Measurements from ENCODE around the gene CLBA1.

The CLBA1 gene

DNA sequence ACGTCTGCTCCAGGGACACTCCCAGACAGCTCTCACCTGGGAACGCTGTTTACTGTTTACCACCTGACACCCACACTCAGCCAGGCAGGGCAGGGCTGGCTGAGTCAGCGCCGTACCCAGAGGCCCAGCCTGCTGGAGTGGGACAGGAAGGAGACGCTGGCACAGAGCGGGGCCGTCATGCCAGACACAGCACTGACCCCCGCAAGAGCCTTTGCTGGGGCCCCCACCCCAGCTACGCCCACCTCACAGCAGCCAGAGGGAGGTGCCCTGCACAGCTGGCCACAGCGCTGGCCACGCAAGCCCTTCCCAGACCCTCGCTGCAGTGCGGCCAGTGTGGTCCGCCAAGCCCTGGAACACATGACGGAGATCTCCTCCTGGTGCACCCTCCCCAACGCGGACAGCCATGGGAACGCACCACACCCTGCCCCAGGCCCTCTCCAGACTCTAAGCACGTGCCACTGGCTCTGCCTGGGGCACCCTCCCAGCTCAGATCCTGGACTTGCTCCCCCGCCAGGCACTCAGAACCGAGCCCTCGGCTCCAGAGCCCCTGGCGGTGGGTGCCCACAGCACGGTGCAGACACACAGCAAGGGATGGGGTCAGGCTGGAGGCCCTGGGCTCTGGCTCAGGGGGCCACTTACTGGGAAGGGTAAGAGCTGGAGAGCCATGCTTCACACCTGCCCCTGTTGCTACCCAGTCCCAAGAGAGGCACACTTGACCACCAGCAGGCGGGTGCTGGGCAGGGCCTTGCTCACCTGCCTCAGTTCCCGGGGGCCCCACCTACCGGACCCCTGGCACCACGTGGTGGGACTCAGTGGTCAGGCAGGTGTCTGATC is 13.1 kb upstream of the CLBA1 start:
- Histone ChIP-seq H2AFZ (ENCODE audit: low read length) (no peak overlapping the region), H3K4me1 (ENCODE audit: insufficient read depth, low read length, poor library complexity, severe bottlenecking) (no peaks in the 10 kb centered on the region), H3K4me2 (ENCODE audit: low read depth, low read length, poor library complexity, severe bottlenecking) (no peak overlapping the region)

DNA sequence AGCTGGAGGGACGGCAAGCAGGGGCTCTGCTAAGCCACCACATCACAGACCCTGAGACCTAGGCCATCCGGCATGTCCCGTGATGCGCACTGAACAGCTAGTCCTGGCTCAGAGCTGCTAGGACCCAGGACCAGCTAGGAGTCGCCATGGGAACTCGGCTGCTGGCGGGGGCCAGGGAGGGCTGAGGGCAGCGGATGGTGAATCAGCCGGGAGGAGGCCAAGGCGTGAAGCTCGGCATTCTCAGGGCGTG is 12.5 kb upstream of the CLBA1 start:
- Histone ChIP-seq H3K4me3 (ENCODE audit: low read length, poor library complexity, severe bottlenecking) (no peak overlapping the region), H3K27me3 (ENCODE audit: insufficient read depth, low read length, poor library complexity, severe bottlenecking) (no peaks in the 10 kb centered on the region), H3K4me1 (ENCODE audit: insufficient read depth, low read length, poor library complexity, severe bottlenecking) (no peaks in the 10 kb centered on the region), H4K20me1 (ENCODE audit: insufficient read depth, low read length, poor library complexity, severe bottlenecking) (no peaks in the 10 kb centered on the region), H3K9me3 (ENCODE audit: insufficient read depth, low read depth, low read length) (no peaks in the 10 kb centered on the region), H3K36me3 (ENCODE audit: insufficient read depth, low read length) (no peaks in the 10 kb centered on the region), H3K9me2 (replicated peaks; ENCODE audit: low read depth, low read length) (no peaks in the 10 kb centered on the region), H3K4me2 (ENCODE audit: low read depth, low read length, poor library complexity, severe bottlenecking) (no peak overlapping the region), H3K79me2 (ENCODE audit: insufficient read depth, low read length) (no peaks in the 10 kb centered on the region), H3F3A (ENCODE audit: low read depth) (no peaks in the 10 kb centered on the region), H3K9ac (ENCODE audit: low read depth, low read length, poor library complexity, severe bottlenecking) (no peak overlapping the region), H2AFZ (ENCODE audit: low read length) (no peak overlapping the region)
- TF ChIP-seq, protein P1, sequence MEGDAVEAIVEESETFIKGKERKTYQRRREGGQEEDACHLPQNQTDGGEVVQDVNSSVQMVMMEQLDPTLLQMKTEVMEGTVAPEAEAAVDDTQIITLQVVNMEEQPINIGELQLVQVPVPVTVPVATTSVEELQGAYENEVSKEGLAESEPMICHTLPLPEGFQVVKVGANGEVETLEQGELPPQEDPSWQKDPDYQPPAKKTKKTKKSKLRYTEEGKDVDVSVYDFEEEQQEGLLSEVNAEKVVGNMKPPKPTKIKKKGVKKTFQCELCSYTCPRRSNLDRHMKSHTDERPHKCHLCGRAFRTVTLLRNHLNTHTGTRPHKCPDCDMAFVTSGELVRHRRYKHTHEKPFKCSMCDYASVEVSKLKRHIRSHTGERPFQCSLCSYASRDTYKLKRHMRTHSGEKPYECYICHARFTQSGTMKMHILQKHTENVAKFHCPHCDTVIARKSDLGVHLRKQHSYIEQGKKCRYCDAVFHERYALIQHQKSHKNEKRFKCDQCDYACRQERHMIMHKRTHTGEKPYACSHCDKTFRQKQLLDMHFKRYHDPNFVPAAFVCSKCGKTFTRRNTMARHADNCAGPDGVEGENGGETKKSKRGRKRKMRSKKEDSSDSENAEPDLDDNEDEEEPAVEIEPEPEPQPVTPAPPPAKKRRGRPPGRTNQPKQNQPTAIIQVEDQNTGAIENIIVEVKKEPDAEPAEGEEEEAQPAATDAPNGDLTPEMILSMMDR (conservative IDR thresholded peaks at IDR 0.05; ENCODE audit: low read length): no peak
- TF ChIP-seq EZH2phosphoT487 (IDR thresholded peaks at IDR 0.05; ENCODE audit: borderline replicate concordance): no peak

More for the DNA sequence above, 13.1 kb upstream of the CLBA1 start:
- no peak overlapping the region for H3K9ac ChIP-seq (ENCODE audit: low read depth, low read length, poor library complexity, severe bottlenecking)
- H3K9me2 ChIP-seq (replicated peaks; ENCODE audit: low read depth, low read length): no peaks in the 10 kb centered on the region
- no peaks in the 10 kb centered on the region for H3F3A ChIP-seq (ENCODE audit: low read depth)
- no peaks in the 10 kb centered on the region for H3K36me3 ChIP-seq (ENCODE audit: insufficient read depth, low read length)
- TF ChIP-seq, protein P1 (conservative IDR thresholded peaks at IDR 0.05; ENCODE audit: low read length): no peak
- TF ChIP-seq EZH2phosphoT487 (IDR thresholded peaks at IDR 0.05; ENCODE audit: borderline replicate concordance): no peak
- H3K9me3 ChIP-seq (ENCODE audit: insufficient read depth, low read depth, low read length): no peaks in the 10 kb centered on the region
- H4K20me1 ChIP-seq (ENCODE audit: insufficient read depth, low read length, poor library complexity, severe bottlenecking): no peaks in the 10 kb centered on the region
- no peaks in the 10 kb centered on the region for H3K79me2 ChIP-seq (ENCODE audit: insufficient read depth, low read length)
- H3K4me3 ChIP-seq (ENCODE audit: low read length, poor library complexity, severe bottlenecking): no peak overlapping the region
- H3K27me3 ChIP-seq (ENCODE audit: insufficient read depth, low read length, poor library complexity, severe bottlenecking): no peaks in the 10 kb centered on the region

DNA sequence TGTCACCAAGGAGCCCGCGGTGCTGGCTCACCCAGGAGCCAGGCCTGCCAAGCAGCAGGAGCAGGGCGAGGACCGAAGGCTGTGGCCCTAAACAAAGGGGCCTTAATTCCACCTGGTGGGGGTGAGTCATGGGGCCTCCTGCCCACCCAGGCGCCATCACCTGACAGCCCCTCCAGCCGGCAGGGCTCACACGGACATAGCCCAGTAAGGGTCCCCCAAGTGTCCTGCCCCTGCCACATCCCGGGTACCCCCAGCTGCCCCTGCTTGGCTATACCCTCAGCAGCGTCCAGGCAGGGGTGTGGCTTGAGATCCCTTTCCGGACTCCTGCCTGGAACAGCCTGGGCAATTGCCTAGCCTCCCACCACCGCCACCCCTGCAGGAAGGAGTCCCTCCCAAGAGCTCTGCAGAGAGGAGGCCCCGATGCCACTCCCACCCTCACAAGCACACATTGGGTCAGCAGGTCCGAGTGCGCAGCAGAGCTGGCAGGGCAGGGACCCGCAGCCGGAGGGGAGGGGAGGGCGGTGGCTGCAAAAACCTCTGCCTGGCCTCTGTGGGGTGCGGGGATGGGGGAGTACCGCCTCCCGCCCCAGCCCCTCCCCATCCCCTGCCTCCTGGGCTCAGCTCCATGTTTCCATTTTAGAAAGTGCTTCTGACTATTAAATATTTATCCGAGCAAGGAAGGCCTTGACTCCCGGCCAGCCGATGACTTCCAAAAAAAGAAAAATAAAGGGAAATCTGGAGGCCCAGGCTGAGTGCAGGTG is 12.0 kb upstream of the CLBA1 start:
- Histone ChIP-seq H3K4me3 (ENCODE audit: low read length, poor library complexity, severe bottlenecking) (no peak overlapping the region), H3K79me2 (ENCODE audit: insufficient read depth, low read length) (no peaks in the 10 kb centered on the region), H3K4me2 (ENCODE audit: low read depth, low read length, poor library complexity, severe bottlenecking) (no peak overlapping the region), H3K9me3 (ENCODE audit: insufficient read depth, low read depth, low read length) (no peaks in the 10 kb centered on the region), H2AFZ (ENCODE audit: low read length) (no peak overlapping the region), H3K4me1 (ENCODE audit: insufficient read depth, low read length, poor library complexity, severe bottlenecking) (no peaks in the 10 kb centered on the region), H4K20me1 (ENCODE audit: insufficient read depth, low read length, poor library complexity, severe bottlenecking) (no peaks in the 10 kb centered on the region), H3K9me2 (replicated peaks; ENCODE audit: low read depth, low read length) (no peaks in the 10 kb centered on the region), H3K36me3 (ENCODE audit: insufficient read depth, low read length) (no peaks in the 10 kb centered on the region), H3K27me3 (ENCODE audit: insufficient read depth, low read length, poor library complexity, severe bottlenecking) (no peaks in the 10 kb centered on the region), H3F3A (ENCODE audit: low read depth) (no peaks in the 10 kb centered on the region), H3K9ac (ENCODE audit: low read depth, low read length, poor library complexity, severe bottlenecking) (no peak overlapping the region)
- TF ChIP-seq, protein P1 (conservative IDR thresholded peaks at IDR 0.05; ENCODE audit: low read length): no peak
- no peak for TF ChIP-seq EZH2phosphoT487 (IDR thresholded peaks at IDR 0.05; ENCODE audit: borderline replicate concordance)

Measured in Loucy (cell line).